Glutamatergic neuron (in vitro differentiated cells): ENCODE data around the gene CREBBP. TPM values are rescaled to one million over a fixed set of nuclear protein-coding genes. Genes with fewer than 3 reads are reported as not detected.

Experiments
- DNase-seq: peaks from one replicate; pipeline ENCODE4 v3.0.0; 2022
- H3K27ac Mint-ChIP-seq: one replicate; pipeline ENCODE4 v1.8.0; 2020; ENCODE audit warnings: mild to moderate bottlenecking, mixed read lengths, inconsistent platforms; ENCODE audit not compliant: unreplicated experiment
- H3K27me3 Mint-ChIP-seq: one replicate; pipeline ENCODE4 v1.8.0; 2020; ENCODE audit warnings: mild to moderate bottlenecking, moderate library complexity, mixed read lengths, inconsistent platforms; ENCODE audit not compliant: unreplicated experiment
- H3K36me3 Mint-ChIP-seq: one replicate; pipeline ENCODE4 v1.8.0; 2020; ENCODE audit warnings: mild to moderate bottlenecking, mixed read lengths, inconsistent platforms; ENCODE audit not compliant: unreplicated experiment
- H3K4me1 Mint-ChIP-seq: one replicate; pipeline ENCODE4 v1.8.0; 2020; ENCODE audit warnings: mild to moderate bottlenecking, low read depth, mixed read lengths, inconsistent platforms; ENCODE audit not compliant: unreplicated experiment
- H3K4me3 Mint-ChIP-seq: one replicate; pipeline ENCODE4 v1.8.0; 2020; ENCODE audit warnings: mild to moderate bottlenecking, mixed read lengths, inconsistent platforms; ENCODE audit not compliant: unreplicated experiment
- H3K9me3 Mint-ChIP-seq: one replicate; pipeline ENCODE4 v1.8.0; 2020; ENCODE audit warnings: mild to moderate bottlenecking, moderate library complexity, mixed read lengths, inconsistent platforms; ENCODE audit not compliant: unreplicated experiment
- CTCF ChIP-seq: fragments of 200-600 bp; sonication (generic); IDR thresholded peaks from one replicate; pipeline ENCODE4 v1.5.0; 2021; ENCODE audit not compliant: partially characterized antibody, unreplicated experiment
- total RNA-seq: library from RNA; stranded (reverse); fragmentation: NEBNext Ultra II Directional; extraction: Animal tissue kit (Norgen Biotek cat#: 25700); gene quantifications from one replicate; pipeline ENCODE4 v1.2.1, GENCODE V29; 2021; ENCODE audit not compliant: unreplicated experiment

The CREBBP gene
- total RNA-seq, 1 donor from 2014 or later = 96.9 TPM

GRCh38 chr16:3734758-3735221, 145.7 kb downstream of the CREBBP start:
- H3K9me3 Mint-ChIP-seq = peaks cover 17% of the 10 kb centered on the region
- TF ChIP-seq CTCF = no peak
- peaks cover 20% of the 10 kb centered on the region for H3K4me1 Mint-ChIP-seq
- peaks cover 9% of the 10 kb centered on the region for H3K36me3 Mint-ChIP-seq
- peaks cover 24% of the 10 kb centered on the region for H3K27me3 Mint-ChIP-seq
- DNase-seq = no peak
- H3K27ac Mint-ChIP-seq = peak overlapping the region; percentile 62
- H3K4me3 Mint-ChIP-seq = no peak overlapping the region

GRCh38 chr16:3734084-3734757, 146.3 kb downstream of the CREBBP start:
- Mint-ChIP-seq H3K4me3 (no peak overlapping the region), H3K9me3 (peaks cover 20% of the 10 kb centered on the region), H3K27ac (peak overlapping the region; percentile 44), H3K36me3 (peaks cover 9% of the 10 kb centered on the region), H3K4me1 (peaks cover 22% of the 10 kb centered on the region), H3K27me3 (peaks cover 25% of the 10 kb centered on the region)
- no peak for TF ChIP-seq CTCF
- DNase-seq = no peak

- H3K36me3 Mint-ChIP-seq = peaks cover 9% of the 10 kb centered on the region
- peaks cover 38% of the 10 kb centered on the region for H3K27me3 Mint-ChIP-seq
- H3K9me3 Mint-ChIP-seq = peaks cover 28% of the 10 kb centered on the region
- no peak for TF ChIP-seq CTCF
- H3K27ac Mint-ChIP-seq = peak overlapping the region; percentile 64
- no peak overlapping the region for H3K4me3 Mint-ChIP-seq
- peaks cover 28% of the 10 kb centered on the region for H3K4me1 Mint-ChIP-seq
- no peak for DNase-seq
These were observed 148.3 kb downstream of the CREBBP start for GRCh38 chr16:3732171-3732570.

- H3K27ac Mint-ChIP-seq = peak overlapping the region; percentile 64
- peak overlapping the region; percentile 55 for H3K4me3 Mint-ChIP-seq
- no peak for DNase-seq
- H3K27me3 Mint-ChIP-seq = peaks cover 38% of the 10 kb centered on the region
- peaks cover 27% of the 10 kb centered on the region for H3K9me3 Mint-ChIP-seq
- TF ChIP-seq CTCF = no peak
- H3K4me1 Mint-ChIP-seq = peaks cover 30% of the 10 kb centered on the region
- H3K36me3 Mint-ChIP-seq = peaks cover 9% of the 10 kb centered on the region
These were observed 149.2 kb downstream of the CREBBP start for GRCh38 chr16:3731126-3731935.
